HG03460 (cell line): ENCODE measurements around the gene TBL1X.

Source experiments
- ATAC-seq: cut with Tn5 transposase; IDR thresholded peaks from one replicate; pipeline ENCODE4 v1.9.1; 2021; ENCODE audit not compliant: unreplicated experiment

Gene TBL1X

GRCh38 chrX:9493936-9494335, 29.1 kb downstream of the TBL1X start:
- no peak for ATAC-seq

GRCh38 chrX:9494771-9495170, 29.9 kb downstream of the TBL1X start:
- no peak for ATAC-seq

GRCh38 chrX:9495496-9495895, 30.6 kb downstream of the TBL1X start:
- no peak for ATAC-seq

GRCh38 chrX:9498236-9498635, 33.4 kb downstream of the TBL1X start:
- ATAC-seq: no peak

- ATAC-seq: no peak
These were observed 35.7 kb downstream of the TBL1X start for GRCh38 chrX:9500584-9500983.

- ATAC-seq: no peak
These were observed 36.5 kb downstream of the TBL1X start for GRCh38 chrX:9501362-9501761.

DNA sequence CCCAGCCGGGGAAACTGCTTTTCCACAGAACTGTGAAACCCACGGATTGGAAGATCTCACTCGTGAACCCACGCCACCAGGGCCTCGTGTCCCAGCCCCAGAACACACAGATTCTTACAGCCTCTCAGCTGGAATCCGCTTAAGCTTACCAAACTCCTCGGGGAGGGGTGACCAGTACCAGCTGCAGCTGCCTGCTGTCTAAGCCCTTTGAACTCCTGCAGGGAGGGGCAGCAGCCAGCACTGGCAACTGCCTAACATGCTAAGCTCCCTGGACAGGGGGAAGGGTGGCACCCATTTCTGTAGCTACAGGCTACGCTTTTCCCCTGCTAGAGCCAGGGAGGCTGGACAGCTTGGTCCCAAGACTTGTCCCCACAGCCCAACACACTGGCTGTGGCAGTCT, 38.4 kb downstream of the TBL1X start:
- no peak for ATAC-seq

- ATAC-seq: no peak
These were observed 45.5 kb downstream of the TBL1X start for GRCh38 chrX:9510366-9510765.

GRCh38 chrX:9510980-9511379, 46.1 kb downstream of the TBL1X start:
- no peak for ATAC-seq

DNA sequence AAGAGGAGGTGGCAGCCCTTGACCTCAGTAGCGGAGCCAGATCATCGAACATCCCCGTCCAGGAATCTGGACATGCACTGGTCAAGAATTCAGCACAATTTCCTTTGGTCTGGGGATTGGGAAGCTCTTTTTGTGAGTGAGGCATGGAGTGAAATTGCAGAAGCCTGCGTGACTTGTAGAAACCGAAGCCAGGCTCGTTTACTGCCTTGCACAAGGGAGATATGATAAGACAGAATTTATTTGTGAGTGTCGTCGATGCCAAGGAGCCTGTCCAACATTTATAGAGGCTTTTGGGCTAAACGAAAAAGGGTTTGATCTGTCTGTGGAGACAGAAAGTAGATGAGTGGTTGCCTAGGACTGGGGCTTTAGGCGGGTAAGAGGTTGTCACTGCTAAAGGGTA, 50.6 kb downstream of the TBL1X start:
- ATAC-seq: no peak

GRCh38 chrX:9515973-9516538, 51.2 kb downstream of the TBL1X start:
- no peak for ATAC-seq

GRCh38 chrX:9516635-9517034, 51.8 kb downstream of the TBL1X start:
- ATAC-seq: no peak

DNA sequence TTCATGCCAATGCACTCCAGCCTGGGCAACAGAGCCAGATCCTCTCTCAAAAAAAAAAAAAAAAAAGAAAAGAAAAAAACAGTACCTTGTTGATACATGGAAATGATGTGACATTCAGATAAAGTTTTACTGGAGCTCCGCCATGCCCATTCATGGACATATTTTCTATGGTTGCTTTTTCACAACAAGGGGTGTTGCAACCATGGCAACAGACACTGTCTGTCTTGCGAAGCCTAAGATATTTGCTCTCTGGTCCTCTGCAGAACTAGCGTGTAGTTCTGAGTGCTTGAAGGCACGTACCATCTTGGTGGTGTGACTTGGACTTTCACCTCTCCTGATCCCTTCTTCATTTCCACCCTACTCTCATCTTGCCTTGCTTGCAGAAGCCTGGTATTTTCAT, 53.2 kb downstream of the TBL1X start:
- ATAC-seq: no peak

GRCh38 chrX:9518889-9519288, 54.0 kb downstream of the TBL1X start:
- no peak for ATAC-seq

- ATAC-seq: no peak
These were observed 54.8 kb downstream of the TBL1X start for GRCh38 chrX:9519546-9520216.

DNA sequence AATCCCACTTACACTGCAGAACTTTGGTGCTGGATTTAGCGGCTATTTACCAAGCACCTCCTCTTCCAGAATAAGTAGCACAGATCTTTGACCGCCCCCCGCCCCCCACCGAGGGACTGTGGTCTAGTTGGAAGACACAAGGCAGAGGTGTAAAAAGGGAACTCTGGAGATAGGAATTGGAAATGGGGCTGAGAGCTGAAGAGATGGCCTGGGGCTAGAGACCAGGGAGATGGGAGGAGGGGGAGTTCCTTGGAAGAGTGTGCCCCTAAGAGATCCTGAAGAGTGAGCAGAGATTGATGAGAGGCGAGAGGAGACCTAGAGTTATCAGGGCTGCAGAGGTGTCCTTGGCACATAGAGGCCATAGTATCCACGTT, 55.3 kb downstream of the TBL1X start:
- no peak for ATAC-seq

DNA sequence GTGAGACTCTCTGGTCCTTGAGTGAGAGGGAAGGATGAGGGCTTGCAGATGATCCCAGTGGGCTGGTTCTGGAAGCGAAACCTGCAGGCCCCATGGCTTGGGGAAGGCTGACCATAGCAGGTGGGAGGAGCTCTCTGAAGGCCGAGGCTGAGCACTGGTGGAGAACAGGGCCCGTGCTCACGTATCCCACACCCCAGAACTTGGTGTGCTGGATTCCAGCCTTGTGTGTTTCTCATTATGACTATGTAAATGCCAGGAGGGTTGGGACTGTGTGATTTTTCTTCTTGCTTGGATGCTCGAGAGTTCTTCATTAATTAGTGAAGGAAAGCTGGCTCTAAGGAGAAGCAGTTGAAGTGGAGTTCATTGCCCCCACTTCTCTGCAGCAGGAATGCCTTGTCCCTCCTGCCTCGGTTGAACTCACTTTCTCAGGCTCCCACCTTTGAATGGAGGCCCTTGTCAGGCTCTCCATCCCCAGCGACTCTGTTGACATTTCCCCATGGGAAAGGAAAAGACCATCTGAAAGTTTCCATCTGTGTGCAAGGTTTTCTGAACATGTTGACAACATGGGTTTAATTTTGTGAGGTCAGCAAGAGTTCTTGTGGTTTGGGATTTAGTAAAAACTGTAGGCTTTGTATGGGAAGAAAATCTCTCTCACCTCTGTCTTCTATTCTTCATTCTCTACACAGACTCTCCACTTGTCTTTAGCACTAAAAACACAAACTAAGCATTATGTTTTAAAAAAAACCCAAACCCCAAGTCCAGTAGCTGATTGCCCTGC, 57.7 kb downstream of the TBL1X start:
- ATAC-seq: no peak

GRCh38 chrX:9525511-9526248, 60.8 kb downstream of the TBL1X start:
- no peak for ATAC-seq

GRCh38 chrX:9526965-9527364, 62.1 kb downstream of the TBL1X start:
- no peak for ATAC-seq

DNA sequence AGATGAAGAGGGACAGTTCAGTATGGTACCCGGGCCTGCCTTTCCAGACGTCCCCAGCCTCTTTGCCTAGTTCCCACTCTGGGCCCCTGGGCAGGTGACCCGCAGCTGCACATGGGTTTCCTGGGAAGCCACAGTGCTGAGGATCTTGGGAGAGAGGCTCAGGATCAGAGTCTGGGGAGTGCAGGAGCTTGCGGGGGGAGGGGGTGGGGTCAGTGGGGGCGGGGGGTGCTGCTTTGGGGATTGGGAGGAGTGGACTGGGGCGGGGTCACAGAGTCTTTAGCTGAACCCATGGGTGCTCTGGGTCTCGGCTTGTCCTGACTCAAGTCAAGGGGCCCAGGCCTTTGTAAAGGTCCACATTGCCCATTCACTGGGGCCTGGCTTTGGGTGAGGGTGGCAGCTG, 63.6 kb downstream of the TBL1X start:
- ATAC-seq: no peak

GRCh38 chrX:9529223-9529622, 64.4 kb downstream of the TBL1X start:
- ATAC-seq: no peak

DNA sequence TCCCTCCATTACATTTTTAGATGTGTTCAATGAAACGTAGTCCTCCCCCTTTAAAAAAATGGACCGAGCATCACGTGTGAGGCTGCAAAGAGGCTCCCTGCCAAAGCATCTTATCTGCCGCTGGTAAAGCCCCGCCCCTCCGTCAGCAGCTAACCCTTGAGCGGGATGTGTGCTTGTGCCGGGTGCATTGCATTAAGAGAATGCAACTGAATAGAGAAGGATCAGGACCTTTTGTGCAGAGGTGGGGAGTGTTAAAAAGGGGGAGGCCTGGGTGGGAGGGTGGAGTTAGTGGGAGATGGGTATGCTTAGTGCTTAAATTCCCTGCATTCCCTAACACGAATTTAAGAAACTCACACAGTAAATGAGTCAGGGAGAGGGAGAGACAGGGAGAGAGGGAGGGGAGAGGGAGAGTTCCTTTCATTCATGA, 66.0 kb downstream of the TBL1X start:
- ATAC-seq: peak; percentile 65
